Upper lobe of left lung (tissue), 6 donors: ENCODE results near the gene RANBP6. TPM values are rescaled to one million over a fixed set of nuclear protein-coding genes. Genes with fewer than 3 reads are reported as not detected.
A peak's percentile ranks its signal among the peaks of the same experiment; 100 is the strongest.
"Not testable (repeated sequence)": the region's sequence is repeated elsewhere in the genome, so short reads cannot be mapped to it uniquely, and the experiment has no call there.

Experiments
- ATAC-seq, 2 donors: fragments of 200-7000 bp; cut with Tn5 transposase; one replicate each; pipeline ENCODE4 v1.9.1; 2022; ENCODE audit warnings: mild to moderate bottlenecking in 2 of 2, moderate library complexity in 2 of 2; ENCODE audit not compliant: low FRiP score in 2 of 2
- DNase-seq, 2 donors: peaks; one replicate each; pipeline ENCODE4 v3.0.0-alpha.2; 2019 to 2020
- H3K27ac ChIP-seq, 4 donors: fragments of 200-600 bp; sonication (generic); one replicate each; pipeline ENCODE4 v1.5.1; 2016 to 2019
- H3K27me3 ChIP-seq, 4 donors: fragments of 200-600 bp; sonication (generic); one replicate each; pipeline ENCODE4 v1.5.1; 2017 to 2019
- H3K36me3 ChIP-seq, 4 donors: fragments of 200-600 bp; sonication (generic); one replicate each; pipeline ENCODE4 v1.5.1; 2016 to 2019
- H3K4me1 ChIP-seq, 4 donors: fragments of 200-600 bp; sonication (generic); one replicate each; pipeline ENCODE4 v1.5.1; 2018 to 2019
- H3K4me3 ChIP-seq, 4 donors: fragments of 200-600 bp; sonication (generic); one replicate each; pipeline ENCODE4 v1.5.1; 2017 to 2019; ENCODE audit warnings: mild to moderate bottlenecking in 2 of 4, moderate library complexity in 1 of 4
- H3K9me3 ChIP-seq, 4 donors: fragments of 200-600 bp; sonication (generic); one replicate each; pipeline ENCODE4 v1.5.1; 2018 to 2019
- CTCF ChIP-seq, 6 experiments: fragments of 450-650 bp in 4 of 6; fragments of 200-600 bp in 2 of 6; sonication (generic) in 2 of 6; IDR thresholded peaks; one replicate each; pipeline ENCODE4 v1.5.1; 2016 to 2019; ENCODE audit warnings: antibody characterized with exemption in 6 of 6
- EP300 ChIP-seq, 4 donors: sonication (generic); formaldehyde crosslinking; IDR thresholded peaks; one replicate each; pipeline ENCODE4 v1.5.1; 2017; ENCODE audit warnings: antibody characterized with exemption in 4 of 4, control low read depth in 2 of 4
- POLR2A ChIP-seq, 4 donors: fragments of 450-650 bp; IDR thresholded peaks; one replicate each; pipeline ENCODE4 v1.5.1; 2016 to 2017; ENCODE audit warnings: antibody characterized with exemption in 4 of 4, mild to moderate bottlenecking in 2 of 4
- POLR2AphosphoS5 ChIP-seq, 2 donors: sonication (generic); formaldehyde crosslinking; IDR thresholded peaks; one replicate each; pipeline ENCODE4 v1.5.1; 2017; ENCODE audit warnings: antibody characterized with exemption in 2 of 2
- WGBS, 2 donors: methylation state at CpG; one replicate each; pipeline ENCODE4 v1.1.5; 2017 to 2018; 5-methylcytosine and 5-hydroxymethylcytosine counted together
- total RNA-seq, 6 donors: library from RNA; depleted of rRNA in 4 of 6; stranded (reverse); fragments of >200 nt in 4 of 6; gene quantifications; one replicate each; pipeline versions ENCODE4 v1.1.0 to v1.2.1, GENCODE V29; 2016 to 2021
- donor health status: DM: no; HTN: no; CAD: no; lungs with moderate emphysema.
- donor health status: DM: no; HTN: yes; CAD: no; lungs with severe emphysema.

RANBP6 gene
- 10 to 100 TPM in 4 of 6 donors, 1 to 10 TPM in 2; 6.4 to 19.8 (median 12.6) TPM for total RNA-seq

- no peaks in the 10 kb centered on the region for H3K27me3 ChIP-seq
- peaks cover 12 to 39% (median 19%) of the 10 kb centered on the region in 4 donors for H3K4me1 ChIP-seq
- H3K4me3 ChIP-seq: peak within 1 kb of the TSS; percentile 69 to 84 (median 82)
- peaks cover 0 to 12% (median 7%) of the 10 kb centered on the region in 4 donors for H3K36me3 ChIP-seq
- H3K27ac ChIP-seq: peak within 1 kb of the TSS; percentile 86 to 91 (median 89)
- DNase-seq (peak; percentile 94 to 98), ATAC-seq (peak; percentile 98 to 100)
- WGBS, 2 donors: 6 to 16% methylated on average over 18 to 42 of the region's 43 CpGs
- TF ChIP-seq POLR2AphosphoS5 (IDR thresholded peaks at IDR 0.05) (peak; percentile 88 to 89), CTCF (IDR thresholded peaks at IDR 0.05) (no peak), EP300 (IDR thresholded peaks at IDR 0.05) (no peak), POLR2A (IDR thresholded peaks at IDR 0.05) (peak in 3 of 4 donors; percentile 53 to 80 (median 70))
- no peaks in the 10 kb centered on the region for H3K9me3 ChIP-seq
These were observed at the start of gene RANBP6 for GRCh38 chr9:6015278-6016157. Gene RANBP6, minus strand, starts transcription at chr9:6015624. Its CDS starts 17 bp downstream, at chr9:6015607.

- DNase-seq, H3K4me3 ChIP-seq, H3K9me3 ChIP-seq, H3K36me3 ChIP-seq, H3K27ac ChIP-seq, ATAC-seq, H3K27me3 ChIP-seq, H3K4me1 ChIP-seq: not testable (repeated sequence)
- WGBS, 2 donors: 88 to 90% methylated on average over 7 of the region's 7 CpGs
These were observed 47.7 kb upstream of the RANBP6 start for GRCh38 chr9:6063146-6063545.

- Histone ChIP-seq H3K36me3 (no peaks in the 10 kb centered on the region), H3K27ac (no peak overlapping the region), H3K4me1 (peaks cover 0 to 7% (median 4%) of the 10 kb centered on the region in 4 donors), H3K9me3 (no peaks in the 10 kb centered on the region), H3K27me3 (no peaks in the 10 kb centered on the region), H3K4me3 (no peak overlapping the region)
- no peak for TF ChIP-seq POLR2A (IDR thresholded peaks at IDR 0.05)
- TF ChIP-seq POLR2AphosphoS5 (IDR thresholded peaks at IDR 0.05): no peak
- no peak for TF ChIP-seq CTCF (IDR thresholded peaks at IDR 0.05)
- no peak for TF ChIP-seq EP300 (IDR thresholded peaks at IDR 0.05)
- no peak for ATAC-seq
- no peak for DNase-seq
- WGBS, 2 donors: 50 to 57% methylated on average over 3 of the region's 3 CpGs
These were observed 40.2 kb upstream of the RANBP6 start for GRCh38 chr9:6055666-6056065.

GRCh38 chr9:6055216-6055615, 39.8 kb upstream of the RANBP6 start:
- Histone ChIP-seq H3K27me3 (no peaks in the 10 kb centered on the region), H3K4me3 (no peak overlapping the region), H3K4me1 (peaks cover 0 to 7% (median 4%) of the 10 kb centered on the region in 4 donors), H3K36me3 (no peaks in the 10 kb centered on the region), H3K27ac (no peak overlapping the region), H3K9me3 (no peaks in the 10 kb centered on the region)
- WGBS, 2 donors: 17 to 31% methylated on average over 2 of the region's 2 CpGs
- TF ChIP-seq POLR2AphosphoS5 (IDR thresholded peaks at IDR 0.05) (no peak), POLR2A (IDR thresholded peaks at IDR 0.05) (no peak), CTCF (IDR thresholded peaks at IDR 0.05) (peak in 5 of 6 experiments; percentile 51 to 81 (median 74))
- ATAC-seq (peak; percentile 81 to 86), DNase-seq (peak in 1 of 2 donors; percentile 32)

GRCh38 chr9:6054280-6055099, 39.1 kb upstream of the RANBP6 start:
- Histone ChIP-seq H3K36me3 (no peaks in the 10 kb centered on the region), H3K4me3 (no peak overlapping the region), H3K9me3 (no peaks in the 10 kb centered on the region), H3K4me1 (peaks cover 0 to 7% (median 4%) of the 10 kb centered on the region in 4 donors), H3K27me3 (no peaks in the 10 kb centered on the region), H3K27ac (no peak overlapping the region)
- peak in 1 of 2 donors; percentile 64 for DNase-seq
- TF ChIP-seq CTCF (IDR thresholded peaks at IDR 0.05): peak; percentile 35 to 75 (median 62)
- TF ChIP-seq POLR2AphosphoS5 (IDR thresholded peaks at IDR 0.05): no peak
- peak; percentile 90 to 95 for ATAC-seq
- 3 to 14% methylated on average over 3 of the region's 3 CpGs for WGBS, 2 donors
